BLaER1 treated with 17β-estradiol and CSF1 and Interleukin-3, amounts not matched to agents 10 nM and 100 nM (cell line): ENCODE results near the gene ZBTB40.

Experiments
- H3K27ac ChIP-seq, 11 experiments: shearing (Covaris generic); formaldehyde crosslinking; 2 replicates each; pipeline ENCODE4 v1.8.1; 2022
- H3K27me3 ChIP-seq, 11 experiments: shearing (Covaris generic); formaldehyde crosslinking; 2 replicates each; pipeline ENCODE4 v1.8.1; 2022
- H3K36me3 ChIP-seq, 11 experiments: shearing (Covaris generic); formaldehyde crosslinking; 2 replicates each; pipeline ENCODE4 v1.8.1; 2022
- H3K4me1 ChIP-seq, 10 experiments: shearing (Covaris generic); formaldehyde crosslinking; 2 replicates each; pipeline ENCODE4 v1.8.1; 2022
- H3K4me2 ChIP-seq, 11 experiments: shearing (Covaris generic); formaldehyde crosslinking; 2 replicates each; pipeline ENCODE4 v1.8.1; 2022
- H3K4me3 ChIP-seq, 10 experiments: shearing (Covaris generic); formaldehyde crosslinking; 2 replicates each; pipeline ENCODE4 v1.8.1; 2022
- H3K9ac ChIP-seq, 11 experiments: shearing (Covaris generic); formaldehyde crosslinking; 2 replicates each; pipeline ENCODE4 v1.8.1; 2022
- H3K9me3 ChIP-seq, 11 experiments: shearing (Covaris generic); formaldehyde crosslinking; replicated peaks in 1 of 11; 2 replicates each; pipeline ENCODE4 v1.8.1; 2022
- H4K20me1 ChIP-seq, 11 experiments: shearing (Covaris generic); formaldehyde crosslinking; 2 replicates each; pipeline ENCODE4 v1.8.1; 2022
- Cebpa-rat ChIP-seq, 11 experiments: shearing (Covaris generic); IDR thresholded peaks; 2 replicates each; pipeline ENCODE4 v1.8.1; 2022

Gene ZBTB40

GRCh38 chr1:22539510-22540118 is 88.0 kb downstream of the ZBTB40 start:
- H3K9ac ChIP-seq: 0 out of 22 replicates have a peak overlapping the region, but pooled peaks of 1 of the 11 experiments have one; percentile 32
- H3K4me2 ChIP-seq: peak overlapping the region; percentile 57 to 82 (median 76)
- no peak overlapping the region for H3K4me3 ChIP-seq
- peak overlapping the region in 7 of 11 experiments; percentile 9 to 59 (median 21); a peak in 8 of 22 replicates for H3K27ac ChIP-seq
- TF ChIP-seq Cebpa-rat (IDR thresholded peaks at IDR 0.05): no peak
- H4K20me1 ChIP-seq: no peaks in the 10 kb centered on the region
- H3K36me3 ChIP-seq: 0 out of 22 replicates have a peak, but pooled peaks cover 0 to 9% (median 0%) of the 10 kb centered on the region in 11 experiments
- no peaks in the 10 kb centered on the region for H3K9me3 ChIP-seq
- H3K27me3 ChIP-seq: no peaks in the 10 kb centered on the region
- H3K4me1 ChIP-seq: peaks cover 41 to 58% (median 49%) of the 10 kb centered on the region in 10 experiments

GRCh38 chr1:22540337-22540736 is 88.7 kb downstream of the ZBTB40 start:
- H3K36me3 ChIP-seq: 0 out of 22 replicates have a peak, but pooled peaks cover 0 to 9% (median 0%) of the 10 kb centered on the region in 11 experiments
- no peaks in the 10 kb centered on the region for H4K20me1 ChIP-seq
- H3K4me1 ChIP-seq: peaks cover 41 to 58% (median 46%) of the 10 kb centered on the region in 10 experiments
- no peaks in the 10 kb centered on the region for H3K9me3 ChIP-seq
- H3K27ac ChIP-seq: peak overlapping the region in 5 of 11 experiments; percentile 9 to 59 (median 21); a peak in 6 of 22 replicates
- H3K27me3 ChIP-seq: no peaks in the 10 kb centered on the region; a peak in 1 of 22 replicates
- H3K4me3 ChIP-seq: no peak overlapping the region
- peak overlapping the region; percentile 57 to 82 (median 76) for H3K4me2 ChIP-seq
- H3K9ac ChIP-seq: peak overlapping the region in 1 of 11 experiments; percentile 32; a peak in 2 of 22 replicates
- no peak for TF ChIP-seq Cebpa-rat (IDR thresholded peaks at IDR 0.05)

- no peaks in the 10 kb centered on the region for H3K9me3 ChIP-seq
- peaks cover 26 to 36% (median 31%) of the 10 kb centered on the region in 10 experiments for H3K4me1 ChIP-seq
- peaks cover 0 to 6% (median 0%) of the 10 kb centered on the region in 11 experiments; a peak in 2 of 22 replicates for H4K20me1 ChIP-seq
- TF ChIP-seq Cebpa-rat (IDR thresholded peaks at IDR 0.05): no peak
- no peaks in the 10 kb centered on the region for H3K36me3 ChIP-seq
- H3K9ac ChIP-seq: no peak overlapping the region
- H3K27ac ChIP-seq: no peak overlapping the region
- H3K4me2 ChIP-seq: no peak overlapping the region
- H3K27me3 ChIP-seq: peaks cover 14 to 25% (median 22%) of the 10 kb centered on the region in 11 experiments
- H3K4me3 ChIP-seq: no peak overlapping the region
Observed at GRCh38 chr1:22542886-22543285, 91.2 kb downstream of the ZBTB40 start.

GRCh38 chr1:22543679-22544078 is 92.0 kb downstream of the ZBTB40 start:
- H3K9ac ChIP-seq: no peak overlapping the region
- H3K27ac ChIP-seq: no peak overlapping the region
- H3K27me3 ChIP-seq: peaks cover 22 to 33% (median 30%) of the 10 kb centered on the region in 11 experiments
- H4K20me1 ChIP-seq: peaks cover 0 to 12% (median 0%) of the 10 kb centered on the region in 11 experiments; a peak in 3 of 22 replicates
- TF ChIP-seq Cebpa-rat (IDR thresholded peaks at IDR 0.05): no peak
- peaks cover 18 to 28% (median 23%) of the 10 kb centered on the region in 10 experiments for H3K4me1 ChIP-seq
- no peak overlapping the region for H3K4me3 ChIP-seq
- H3K36me3 ChIP-seq: no peaks in the 10 kb centered on the region
- no peak overlapping the region for H3K4me2 ChIP-seq
- H3K9me3 ChIP-seq: no peaks in the 10 kb centered on the region

- H3K4me3 ChIP-seq: no peak overlapping the region
- H3K4me2 ChIP-seq: no peak overlapping the region
- peaks cover 24 to 36% (median 34%) of the 10 kb centered on the region in 11 experiments for H3K27me3 ChIP-seq
- peaks cover 9 to 19% (median 13%) of the 10 kb centered on the region in 10 experiments for H3K4me1 ChIP-seq
- peaks cover 0 to 12% (median 0%) of the 10 kb centered on the region in 11 experiments; a peak in 3 of 22 replicates for H4K20me1 ChIP-seq
- no peak for TF ChIP-seq Cebpa-rat (IDR thresholded peaks at IDR 0.05)
- H3K27ac ChIP-seq: no peak overlapping the region
- H3K9ac ChIP-seq: no peak overlapping the region
- H3K9me3 ChIP-seq: no peaks in the 10 kb centered on the region
- no peaks in the 10 kb centered on the region for H3K36me3 ChIP-seq
Observed at GRCh38 chr1:22544606-22545005, 93.0 kb downstream of the ZBTB40 start.

GRCh38 chr1:22545141-22545540 is 93.5 kb downstream of the ZBTB40 start:
- Histone ChIP-seq H3K9me3 (no peaks in the 10 kb centered on the region), H3K27me3 (peaks cover 24 to 36% (median 34%) of the 10 kb centered on the region in 11 experiments), H3K4me2 (no peak overlapping the region), H3K9ac (no peak overlapping the region), H3K4me1 (peaks cover 4 to 14% (median 8%) of the 10 kb centered on the region in 10 experiments), H3K36me3 (no peaks in the 10 kb centered on the region), H3K27ac (no peak overlapping the region), H4K20me1 (peaks cover 0 to 12% (median 0%) of the 10 kb centered on the region in 11 experiments; a peak in 3 of 22 replicates), H3K4me3 (no peak overlapping the region)
- TF ChIP-seq Cebpa-rat (IDR thresholded peaks at IDR 0.05): no peak

- H3K9ac ChIP-seq: no peak overlapping the region
- peaks cover 24 to 36% (median 34%) of the 10 kb centered on the region in 11 experiments for H3K27me3 ChIP-seq
- H3K36me3 ChIP-seq: no peaks in the 10 kb centered on the region
- no peaks in the 10 kb centered on the region for H3K4me1 ChIP-seq
- no peaks in the 10 kb centered on the region for H3K9me3 ChIP-seq
- H4K20me1 ChIP-seq: peaks cover 0 to 12% (median 0%) of the 10 kb centered on the region in 11 experiments; a peak in 4 of 22 replicates
- H3K27ac ChIP-seq: no peak overlapping the region
- H3K4me2 ChIP-seq: no peak overlapping the region
- H3K4me3 ChIP-seq: no peak overlapping the region
- TF ChIP-seq Cebpa-rat (IDR thresholded peaks at IDR 0.05): no peak
Observed at GRCh38 chr1:22547186-22547817, 95.7 kb downstream of the ZBTB40 start.

- Histone ChIP-seq H3K4me3 (no peak overlapping the region), H3K4me2 (no peak overlapping the region), H3K27ac (no peak overlapping the region), H3K9ac (no peak overlapping the region), H3K4me1 (no peaks in the 10 kb centered on the region), H3K9me3 (no peaks in the 10 kb centered on the region), H3K27me3 (peaks cover 24 to 36% (median 34%) of the 10 kb centered on the region in 11 experiments), H3K36me3 (no peaks in the 10 kb centered on the region), H4K20me1 (peaks cover 0 to 12% (median 0%) of the 10 kb centered on the region in 11 experiments; a peak in 4 of 22 replicates)
- no peak for TF ChIP-seq Cebpa-rat (IDR thresholded peaks at IDR 0.05)
Observed at GRCh38 chr1:22547818-22548462, 96.3 kb downstream of the ZBTB40 start.

- Histone ChIP-seq H3K27ac (no peak overlapping the region), H4K20me1 (peaks cover 0 to 12% (median 0%) of the 10 kb centered on the region in 11 experiments; a peak in 4 of 22 replicates), H3K36me3 (no peaks in the 10 kb centered on the region), H3K4me1 (no peaks in the 10 kb centered on the region), H3K27me3 (peaks cover 24 to 36% (median 34%) of the 10 kb centered on the region in 11 experiments), H3K9ac (no peak overlapping the region), H3K4me3 (no peak overlapping the region), H3K9me3 (no peaks in the 10 kb centered on the region), H3K4me2 (no peak overlapping the region)
- no peak for TF ChIP-seq Cebpa-rat (IDR thresholded peaks at IDR 0.05)
Observed at GRCh38 chr1:22550021-22550420, 98.4 kb downstream of the ZBTB40 start.
